G401.6 (cell line): ENCODE measurements around the gene CACNA2D4.

ENCODE experiments used
- FAIRE-seq: peaks from 2 replicates; lab custom pipeline; 2012; peaks lifted over from hg19 to GRCh38; lab: Jason Lieb, UNC

The CACNA2D4 gene

GRCh38 chr12:1933342-1934051, 15.0 kb upstream of the CACNA2D4 start:
- FAIRE-seq: no peak

GRCh38 chr12:1932264-1932777, 13.9 kb upstream of the CACNA2D4 start:
- FAIRE-seq: no peak

DNA sequence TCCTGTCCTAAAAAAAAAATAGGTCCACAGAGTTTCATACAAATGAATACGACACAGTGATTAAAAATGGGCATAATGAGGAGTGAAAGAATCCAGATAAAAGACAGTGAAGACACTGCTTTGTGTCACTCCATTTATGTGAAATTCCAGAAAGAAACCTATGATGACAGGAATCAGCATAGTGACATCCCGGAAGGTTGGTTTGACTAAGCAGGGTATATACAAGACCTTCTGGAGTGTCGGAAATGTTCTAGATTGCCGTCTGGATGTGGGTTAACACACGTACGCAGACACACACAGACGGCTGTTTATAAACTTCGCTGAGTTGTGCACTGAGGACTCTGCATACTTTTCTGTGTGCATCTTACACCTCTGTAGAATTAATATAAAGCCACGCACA, 13.2 kb upstream of the CACNA2D4 start:
- no peak for FAIRE-seq

DNA sequence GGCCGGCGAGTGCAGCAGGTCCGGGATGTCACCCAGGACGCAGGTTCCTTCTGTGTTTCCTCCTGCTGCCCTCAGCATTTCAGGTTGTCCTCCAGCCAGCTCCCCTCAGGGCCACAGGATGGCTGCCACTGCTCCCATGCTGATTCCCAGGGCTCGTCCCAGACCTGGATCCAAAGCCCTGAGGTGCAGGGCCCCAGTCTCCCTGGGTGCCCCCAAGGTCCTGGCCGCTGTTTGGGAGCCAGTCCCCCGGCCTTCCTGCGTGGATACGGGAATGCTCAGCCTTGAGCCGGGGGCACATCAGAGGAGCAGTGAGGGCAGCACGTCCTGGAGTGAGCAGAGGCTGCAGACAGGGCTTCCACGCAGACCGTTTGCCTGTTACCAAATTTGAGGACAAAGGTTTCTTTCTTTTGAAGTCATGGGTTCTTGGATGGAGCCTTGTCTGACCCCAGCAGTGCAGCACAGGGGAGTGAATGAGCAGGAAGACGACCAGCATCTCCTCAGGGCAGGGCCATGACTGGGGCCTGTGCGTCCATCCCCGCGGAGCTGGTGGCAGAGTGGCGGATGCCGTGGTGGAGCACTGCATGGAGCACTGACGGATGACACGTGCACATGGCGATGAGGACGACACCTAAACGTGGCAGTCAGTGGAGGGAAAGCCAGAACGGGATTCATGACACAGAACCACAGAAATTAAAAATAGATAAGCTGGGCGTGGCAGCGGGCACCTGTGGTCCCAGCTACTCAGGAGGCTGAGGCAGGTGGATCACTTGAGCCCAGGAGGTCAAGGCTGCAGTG, 12.5 kb upstream of the CACNA2D4 start:
- no peak for FAIRE-seq

DNA sequence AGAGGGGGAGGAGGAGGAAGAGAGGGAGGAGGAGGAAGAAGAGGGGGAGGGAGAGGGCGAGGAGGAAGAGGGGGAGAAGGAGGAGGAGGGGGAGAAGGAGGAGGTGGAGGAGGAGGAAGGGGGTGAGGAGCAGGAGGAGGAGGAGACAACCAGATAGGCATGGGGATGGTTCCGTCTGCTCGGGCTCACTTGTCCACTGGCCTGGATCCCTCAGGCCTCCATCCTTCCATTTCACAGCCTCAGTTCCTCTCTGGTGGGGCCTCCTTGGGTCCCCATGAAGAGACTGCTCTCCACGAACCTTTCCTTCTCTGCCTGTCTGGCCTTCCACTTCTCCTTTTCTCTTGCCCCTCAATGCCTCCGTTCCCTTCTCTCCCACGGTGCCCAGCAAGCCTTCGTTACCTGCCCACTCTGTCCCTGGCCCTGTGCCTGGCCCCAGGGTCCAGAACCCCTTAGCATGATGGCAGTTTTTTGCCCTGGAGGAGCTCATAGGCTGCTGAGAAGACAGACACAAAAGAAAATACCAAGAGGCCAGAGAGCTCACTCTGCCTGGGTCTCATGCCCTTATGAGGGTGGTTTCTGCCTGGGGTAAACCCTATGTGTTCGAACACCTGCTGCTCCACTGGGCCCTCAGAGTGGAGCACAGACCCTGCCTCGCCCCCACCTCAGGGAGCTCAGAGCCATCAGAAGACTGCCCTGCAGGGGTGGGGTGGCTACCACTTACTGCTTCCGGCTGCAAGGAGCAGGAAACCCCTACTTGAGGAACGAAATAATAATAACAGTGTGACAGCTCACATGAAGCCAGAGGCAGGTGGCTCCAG, 11.7 kb upstream of the CACNA2D4 start:
- no peak for FAIRE-seq

DNA sequence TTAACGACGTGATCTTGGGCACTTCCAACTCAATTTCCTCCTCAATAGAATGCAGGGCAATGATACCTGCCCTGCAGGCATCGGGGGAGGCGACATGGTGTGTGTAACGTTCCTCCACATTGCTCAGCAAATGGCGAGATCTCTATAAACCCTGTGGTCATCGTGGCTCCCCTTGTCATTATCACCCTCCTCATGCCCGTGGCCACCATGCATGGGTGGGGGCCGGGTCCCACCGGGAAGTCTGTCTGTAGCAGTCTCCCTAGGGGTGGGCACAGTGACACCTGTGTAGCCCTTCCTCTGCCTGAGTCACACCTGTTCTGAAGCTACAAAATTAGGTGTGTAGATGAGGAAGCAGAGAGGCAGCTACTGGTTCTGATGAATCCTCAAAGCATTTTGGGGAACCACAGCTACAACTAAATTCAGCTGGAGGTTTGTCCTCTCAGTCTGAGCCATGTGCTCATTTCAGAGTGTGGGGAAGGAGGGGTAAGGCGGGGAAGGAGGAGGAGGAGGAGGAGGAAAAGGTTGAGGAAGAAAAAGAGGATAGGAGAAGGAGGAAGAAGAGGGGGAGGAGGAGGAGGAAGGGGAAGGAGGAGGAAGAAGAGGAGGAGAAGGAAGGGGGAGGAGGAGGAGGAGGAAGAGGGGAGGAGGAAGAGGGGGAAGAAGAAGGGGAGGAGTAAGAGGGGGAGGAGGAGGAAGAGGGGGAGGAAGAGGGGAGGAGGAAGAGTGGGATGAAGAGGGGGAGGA, 11.0 kb upstream of the CACNA2D4 start:
- FAIRE-seq: no peak

GRCh38 chr12:1928439-1929121, 10.1 kb upstream of the CACNA2D4 start:
- FAIRE-seq: no peak

GRCh38 chr12:1927751-1928351, 9.4 kb upstream of the CACNA2D4 start:
- FAIRE-seq: no peak

- no peak for FAIRE-seq
Observed at GRCh38 chr12:1927051-1927680, 8.7 kb upstream of the CACNA2D4 start.

- FAIRE-seq: no peak
Observed at GRCh38 chr12:1926251-1926657, 7.8 kb upstream of the CACNA2D4 start.

- no peak for FAIRE-seq
Observed at GRCh38 chr12:1925684-1926006, 7.2 kb upstream of the CACNA2D4 start.

GRCh38 chr12:1924996-1925683, 6.7 kb upstream of the CACNA2D4 start:
- no peak for FAIRE-seq

GRCh38 chr12:1922985-1923384, 4.5 kb upstream of the CACNA2D4 start:
- no peak for FAIRE-seq

- no peak for FAIRE-seq
Observed at GRCh38 chr12:1922075-1922709, 3.7 kb upstream of the CACNA2D4 start.

DNA sequence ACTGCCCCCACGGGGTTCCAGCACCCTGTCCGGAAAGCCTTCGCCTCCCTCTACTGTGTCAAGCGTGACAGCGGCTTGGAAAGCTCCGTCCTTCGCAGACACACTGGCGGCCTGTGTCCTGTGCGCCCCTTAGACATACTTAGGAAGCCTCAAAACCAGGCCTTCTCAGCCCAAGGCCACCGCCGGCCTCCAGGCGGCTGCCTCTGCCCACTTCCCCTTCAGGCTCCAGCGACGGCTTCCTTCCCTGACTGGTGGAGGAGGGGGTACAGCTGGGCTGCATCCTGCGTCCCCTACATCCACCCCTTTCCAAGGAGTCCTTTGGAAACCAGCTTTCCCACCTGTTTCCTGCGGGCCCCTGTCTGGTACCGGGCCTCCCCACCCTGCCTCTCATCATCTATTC, 2.5 kb upstream of the CACNA2D4 start:
- FAIRE-seq: no peak

- FAIRE-seq: no peak
Observed at GRCh38 chr12:1920436-1920835, 2.0 kb upstream of the CACNA2D4 start.

- no peak for FAIRE-seq
Observed at GRCh38 chr12:1919763-1920162, 1.3 kb upstream of the CACNA2D4 start.

GRCh38 chr12:1919284-1919683, 832 bp upstream of the CACNA2D4 start:
- FAIRE-seq: no peak

- FAIRE-seq: no peak
Observed at GRCh38 chr12:1918884-1919236, 408 bp upstream of the CACNA2D4 start.
